ENCODE measurements around the gene FKBP5. TPM values are rescaled to one million over a fixed set of nuclear protein-coding genes. Genes with fewer than 3 reads are reported as not detected.
A peak's percentile ranks its signal among the peaks of the same experiment; 100 is the strongest.

The FKBP5 gene
- total RNA-seq, 3 donors from 2014 or later (not counting 1 experiment from before 2014, with no cell fraction given) = 15.5 to 30.2 (median 27.3) TPM

- ATAC-seq (no peak), DNase-seq (no peak)
- 79% methylated on average over 6 of the region's 6 CpGs for WGBS (ENCODE audit: insufficient coverage)
- peaks cover 15% of the 10 kb centered on the region for H3K4me1 ChIP-seq (ENCODE audit: control insufficient read depth, insufficient read depth, low read length)
- no peak overlapping the region for H3K4me3 ChIP-seq (ENCODE audit: low read length)
- intact Hi-C loops (cut with micrococcal nuclease) = no loop called here
- Mint-ChIP-seq H3K4me1 (peaks cover 0 to 7% of the 10 kb centered on the region in 2 donors), H3K36me3 (no peaks in the 10 kb centered on the region), H3K9me3 (no peaks in the 10 kb centered on the region), H3K4me3 (no peak overlapping the region), H3K27ac (peak overlapping the region in 1 of 2 donors; percentile 11), H3K27me3 (ENCODE audit: low read depth in 2 of 2) (peaks cover 0 to 9% of the 10 kb centered on the region in 2 donors)
- no peaks in the 10 kb centered on the region for H3K36me3 ChIP-seq (ENCODE audit: control insufficient read depth, insufficient read depth, low read length)
- H3K27ac ChIP-seq (ENCODE audit: low read length) = no peak overlapping the region
- TF ChIP-seq CTCF (IDR thresholded peaks at IDR 0.05) = no peak
- H3K27me3 ChIP-seq (ENCODE audit: control insufficient read depth, insufficient read depth, low read length) = no peaks in the 10 kb centered on the region
- H3K9me3 ChIP-seq (ENCODE audit: control insufficient read depth, insufficient read depth, low read length) = no peaks in the 10 kb centered on the region
These were observed 154.7 kb downstream of the FKBP5 start for GRCh38 chr6:35533981-35534380.

GRCh38 chr6:35532126-35532525 lies 156.6 kb downstream of the FKBP5 start:
- WGBS (ENCODE audit: insufficient coverage) = 89% methylated on average over 3 of the region's 4 CpGs
- H3K27me3 Mint-ChIP-seq (ENCODE audit: low read depth in 2 of 2) = peaks cover 0 to 9% of the 10 kb centered on the region in 2 donors
- no peaks in the 10 kb centered on the region for H3K36me3 Mint-ChIP-seq
- no peaks in the 10 kb centered on the region for H3K9me3 Mint-ChIP-seq
- peaks cover 19% of the 10 kb centered on the region for H3K4me1 ChIP-seq (ENCODE audit: control insufficient read depth, insufficient read depth, low read length)
- peaks cover 0 to 12% of the 10 kb centered on the region in 2 donors for H3K4me1 Mint-ChIP-seq
- no peak overlapping the region for H3K27ac Mint-ChIP-seq
- H3K4me3 Mint-ChIP-seq = no peak overlapping the region
- H3K4me3 ChIP-seq (ENCODE audit: low read length) = no peak overlapping the region
- no peak for TF ChIP-seq CTCF (IDR thresholded peaks at IDR 0.05)
- no peaks in the 10 kb centered on the region for H3K27me3 ChIP-seq (ENCODE audit: control insufficient read depth, insufficient read depth, low read length)
- H3K27ac ChIP-seq (ENCODE audit: low read length) = no peak overlapping the region
- H3K9me3 ChIP-seq (ENCODE audit: control insufficient read depth, insufficient read depth, low read length) = no peaks in the 10 kb centered on the region
- intact Hi-C loops (cut with micrococcal nuclease) = no loop called here
- no peaks in the 10 kb centered on the region for H3K36me3 ChIP-seq (ENCODE audit: control insufficient read depth, insufficient read depth, low read length)
- DNase-seq (no peak), ATAC-seq (no peak)

GRCh38 chr6:35524380-35525020 lies 164.2 kb downstream of the FKBP5 start:
- Histone ChIP-seq H3K9me3 (ENCODE audit: control insufficient read depth, insufficient read depth, low read length) (no peaks in the 10 kb centered on the region), H3K36me3 (ENCODE audit: control insufficient read depth, insufficient read depth, low read length) (no peaks in the 10 kb centered on the region), H3K27me3 (ENCODE audit: control insufficient read depth, insufficient read depth, low read length) (no peaks in the 10 kb centered on the region), H3K4me1 (ENCODE audit: control insufficient read depth, insufficient read depth, low read length) (peaks cover 50% of the 10 kb centered on the region), H3K4me3 (ENCODE audit: low read length) (no peak overlapping the region), H3K27ac (ENCODE audit: low read length) (no peak overlapping the region)
- DNase-seq = no peak
- intact Hi-C loops (cut with micrococcal nuclease) = no loop called here
- Mint-ChIP-seq H3K27me3 (ENCODE audit: low read depth in 2 of 2) (no peaks in the 10 kb centered on the region), H3K4me1 (peaks cover 41 to 46% of the 10 kb centered on the region in 2 donors), H3K9me3 (no peaks in the 10 kb centered on the region), H3K27ac (peak overlapping the region; percentile 76), H3K4me3 (peak overlapping the region; percentile 71), H3K36me3 (no peaks in the 10 kb centered on the region)
- no peak for TF ChIP-seq CTCF (IDR thresholded peaks at IDR 0.05)
- WGBS (ENCODE audit: insufficient coverage) = 77% methylated on average over 2 of the region's 3 CpGs
- ATAC-seq = no peak

Other genes starting within 250 kb of the FKBP5 start
- gene FANCE, start 236.6 kb downstream of the FKBP5 start, total RNA-seq = 1 to 10 TPM; 2.2 to 3.2 (median 2.6) TPM
- gene RPL10A, start 220.5 kb downstream of the FKBP5 start, total RNA-seq = 100 to 1,000 TPM; 723 to 943 (median 942) TPM
- gene TEAD3, start 191.8 kb downstream of the FKBP5 start, total RNA-seq = under 1 TPM in 1 of 3 donors, not detected in 2; 0.39 TPM
- gene TULP1, start 176.0 kb downstream of the FKBP5 start, total RNA-seq = not detected
- gene ARMC12, start 48.1 kb upstream of the FKBP5 start, total RNA-seq = 1 to 10 TPM in 1 of 3 donors, under 1 TPM in 2; 0.59 to 1.5 (median 0.64) TPM
- gene CLPSL2, start 87.7 kb upstream of the FKBP5 start, total RNA-seq = not detected
- gene CLPSL1, start 92.1 kb upstream of the FKBP5 start, total RNA-seq = not detected
- not detected for gene CLPS, start 108.4 kb upstream of the FKBP5 start, total RNA-seq
- gene LHFPL5, start 116.4 kb upstream of the FKBP5 start, total RNA-seq = not detected
- gene SRPK1, start 232.2 kb upstream of the FKBP5 start, total RNA-seq = 10 to 100 TPM; 38.6 to 63.8 (median 43.2) TPM